Effector memory CD8-positive, alpha-beta T cell (primary cell): ENCODE results near the gene R3HDML.

Experiments
- ATAC-seq: fragments of 150-1000 bp; cut with Tn5 transposase; replicated peaks from 2 replicates; pipeline ENCODE4 v1.10.0; 2021; ENCODE audit warnings: mild to moderate bottlenecking, moderate library complexity
- DNase-seq, 3 experiments: peaks; one replicate each; pipeline ENCODE4 v3.0.0; 2021
- H3K27ac Mint-ChIP-seq, 2 donors: one replicate each; pipeline ENCODE4 v1.8.0; 2022; ENCODE audit warnings: mild to moderate bottlenecking in 2 of 2, mixed read lengths in 2 of 2, moderate library complexity in 2 of 2
- H3K27me3 Mint-ChIP-seq, 2 donors: one replicate each; pipeline ENCODE4 v1.8.0; 2022; ENCODE audit warnings: mixed read lengths in 2 of 2
- H3K36me3 Mint-ChIP-seq: one replicate; pipeline ENCODE4 v1.8.0; 2022; ENCODE audit warnings: mild to moderate bottlenecking, moderate library complexity, mixed read lengths; ENCODE audit not compliant: insufficient read depth
- H3K4me1 Mint-ChIP-seq, 2 donors: one replicate each; pipeline ENCODE4 v1.8.0; 2022; ENCODE audit warnings: low read depth in 2 of 2, mixed read lengths in 2 of 2
- H3K4me3 Mint-ChIP-seq, 2 donors: one replicate each; pipeline ENCODE4 v1.8.0; 2022; ENCODE audit warnings: mild to moderate bottlenecking in 2 of 2, mixed read lengths in 2 of 2, moderate library complexity in 2 of 2
- H3K9me3 Mint-ChIP-seq, 2 donors: one replicate each; pipeline ENCODE4 v1.8.0; 2022; ENCODE audit warnings: mixed read lengths in 2 of 2

Gene R3HDML

GRCh38 chr20:44392088-44392775 lies 55.4 kb downstream of the R3HDML start:
- Mint-ChIP-seq H3K4me3 (no peak overlapping the region), H3K27ac (no peak overlapping the region), H3K4me1 (peaks cover 4 to 11% of the 10 kb centered on the region in 2 donors), H3K27me3 (peaks cover 22 to 52% of the 10 kb centered on the region in 2 donors), H3K9me3 (no peaks in the 10 kb centered on the region), H3K36me3 (peaks cover 2% of the 10 kb centered on the region)
- no peak for ATAC-seq
- DNase-seq, result no peak

- peaks cover 2% of the 10 kb centered on the region for H3K36me3 Mint-ChIP-seq
- no peak overlapping the region for H3K4me3 Mint-ChIP-seq
- no peaks in the 10 kb centered on the region for H3K9me3 Mint-ChIP-seq
- H3K27me3 Mint-ChIP-seq, result peaks cover 27 to 51% of the 10 kb centered on the region in 2 donors
- H3K4me1 Mint-ChIP-seq, result peaks cover 4 to 10% of the 10 kb centered on the region in 2 donors
- no peak overlapping the region for H3K27ac Mint-ChIP-seq
- no peak for ATAC-seq
- no peak for DNase-seq
These were observed 56.1 kb downstream of the R3HDML start for GRCh38 chr20:44392776-44393607.

- Mint-ChIP-seq H3K27me3 (peaks cover 21 to 51% of the 10 kb centered on the region in 2 donors), H3K36me3 (no peaks in the 10 kb centered on the region), H3K9me3 (no peaks in the 10 kb centered on the region), H3K4me1 (peaks cover 0 to 5% of the 10 kb centered on the region in 2 donors), H3K27ac (no peak overlapping the region), H3K4me3 (no peak overlapping the region)
- no peak for DNase-seq
- no peak for ATAC-seq
These were observed 57.0 kb downstream of the R3HDML start for GRCh38 chr20:44393608-44394451.

GRCh38 chr20:44394452-44394701 lies 57.5 kb downstream of the R3HDML start:
- Mint-ChIP-seq H3K4me3 (no peak overlapping the region), H3K4me1 (peaks cover 0 to 1% of the 10 kb centered on the region in 2 donors), H3K27me3 (peaks cover 18 to 51% of the 10 kb centered on the region in 2 donors), H3K36me3 (no peaks in the 10 kb centered on the region), H3K9me3 (no peaks in the 10 kb centered on the region), H3K27ac (no peak overlapping the region)
- DNase-seq (no peak), ATAC-seq (no peak)

- peaks cover 18 to 51% of the 10 kb centered on the region in 2 donors for H3K27me3 Mint-ChIP-seq
- DNase-seq (no peak), ATAC-seq (no peak)
- H3K27ac Mint-ChIP-seq, result no peak overlapping the region
- no peaks in the 10 kb centered on the region for H3K36me3 Mint-ChIP-seq
- H3K4me3 Mint-ChIP-seq, result no peak overlapping the region
- H3K9me3 Mint-ChIP-seq, result no peaks in the 10 kb centered on the region
- peaks cover 0 to 1% of the 10 kb centered on the region in 2 donors for H3K4me1 Mint-ChIP-seq
These were observed 58.0 kb downstream of the R3HDML start for GRCh38 chr20:44394702-44395460.

- no peak for ATAC-seq
- H3K27me3 Mint-ChIP-seq, result peaks cover 22 to 51% of the 10 kb centered on the region in 2 donors
- H3K4me3 Mint-ChIP-seq, result no peak overlapping the region
- no peaks in the 10 kb centered on the region for H3K36me3 Mint-ChIP-seq
- no peak for DNase-seq
- peaks cover 0 to 1% of the 10 kb centered on the region in 2 donors for H3K4me1 Mint-ChIP-seq
- H3K27ac Mint-ChIP-seq, result no peak overlapping the region
- no peaks in the 10 kb centered on the region for H3K9me3 Mint-ChIP-seq
These were observed 58.9 kb downstream of the R3HDML start for GRCh38 chr20:44395461-44396340.

GRCh38 chr20:44396369-44397130 lies 59.7 kb downstream of the R3HDML start:
- DNase-seq (no peak), ATAC-seq (no peak)
- no peak overlapping the region for H3K27ac Mint-ChIP-seq
- peaks cover 22 to 44% of the 10 kb centered on the region in 2 donors for H3K27me3 Mint-ChIP-seq
- no peaks in the 10 kb centered on the region for H3K36me3 Mint-ChIP-seq
- H3K4me1 Mint-ChIP-seq, result peaks cover 0 to 1% of the 10 kb centered on the region in 2 donors
- no peaks in the 10 kb centered on the region for H3K9me3 Mint-ChIP-seq
- H3K4me3 Mint-ChIP-seq, result no peak overlapping the region

- Mint-ChIP-seq H3K9me3 (no peaks in the 10 kb centered on the region), H3K27me3 (peaks cover 23 to 55% of the 10 kb centered on the region in 2 donors), H3K27ac (no peak overlapping the region), H3K4me1 (peaks cover 0 to 1% of the 10 kb centered on the region in 2 donors), H3K4me3 (no peak overlapping the region), H3K36me3 (no peaks in the 10 kb centered on the region)
- ATAC-seq (no peak), DNase-seq (no peak)
These were observed 61.5 kb downstream of the R3HDML start for GRCh38 chr20:44398335-44398734.

- H3K36me3 Mint-ChIP-seq, result no peaks in the 10 kb centered on the region
- H3K9me3 Mint-ChIP-seq, result no peaks in the 10 kb centered on the region
- H3K27ac Mint-ChIP-seq, result no peak overlapping the region
- peaks cover 0 to 1% of the 10 kb centered on the region in 2 donors for H3K4me1 Mint-ChIP-seq
- H3K4me3 Mint-ChIP-seq, result no peak overlapping the region
- ATAC-seq (no peak), DNase-seq (no peak)
- peaks cover 21 to 54% of the 10 kb centered on the region in 2 donors for H3K27me3 Mint-ChIP-seq
These were observed 62.6 kb downstream of the R3HDML start for GRCh38 chr20:44399446-44399845.

- Mint-ChIP-seq H3K4me1 (peaks cover 0 to 1% of the 10 kb centered on the region in 2 donors), H3K9me3 (no peaks in the 10 kb centered on the region), H3K36me3 (no peaks in the 10 kb centered on the region), H3K27ac (no peak overlapping the region), H3K4me3 (no peak overlapping the region), H3K27me3 (peaks cover 21 to 43% of the 10 kb centered on the region in 2 donors)
- ATAC-seq, result no peak
- no peak for DNase-seq
These were observed 63.8 kb downstream of the R3HDML start for GRCh38 chr20:44400671-44400969.
